Measurements from ENCODE around the gene ZFC3H1.

GRCh38 chr12:71642264-71642663, 21.4 kb downstream of the ZFC3H1 start:
- TF ChIP-seq CTCF (IDR thresholded peaks at IDR 0.05 in 2 of 3, conservative IDR thresholded peaks at IDR 0.05 in 1 of 3; ENCODE audit: insufficient read depth in 2 of 3, low read depth in 1 of 3, low read length in 3 of 3) = no peak
- TF ChIP-seq ZBTB7A (IDR thresholded peaks at IDR 0.05; ENCODE audit: borderline replicate concordance, control insufficient read depth, low read depth, low read length) = no peak
- TF ChIP-seq ZNF668 (CRISPR knock-in tag; IDR thresholded peaks at IDR 0.05) = no peak
- no peak for TF ChIP-seq GABPB2 (CRISPR knock-in tag; conservative IDR thresholded peaks at IDR 0.05)
- TF ChIP-seq MEF2A (IDR thresholded peaks at IDR 0.05; ENCODE audit: control insufficient read depth, low read depth, low read length) = no peak
- no peak for TF ChIP-seq POLR2AphosphoS5 (IDR thresholded peaks at IDR 0.05; ENCODE audit: control insufficient read depth, insufficient read depth, low read depth, low read length)
- no peak for TF ChIP-seq HDGF (IDR thresholded peaks at IDR 0.05)
- no peak for TF ChIP-seq SMAD4 (CRISPR knock-in tag; conservative IDR thresholded peaks at IDR 0.05)
- TF ChIP-seq USF1 (CRISPR knock-in tag; IDR thresholded peaks at IDR 0.05) = no peak
- TF ChIP-seq PRDM10 (IDR thresholded peaks at IDR 0.05; ENCODE audit: partially characterized antibody) = no peak
- TF ChIP-seq POLR3G (IDR thresholded peaks at IDR 0.05; ENCODE audit: extremely low read depth, insufficient read length, insufficient replicate concordance) = no peak

Data from K562 (cell line).